MM.1S (cell line): Measurements from ENCODE around the gene AMDHD1.
A peak's percentile ranks its signal among the peaks of the same experiment; 100 is the strongest.

Experiments
- DNase-seq: peaks from one replicate; pipeline ENCODE4 v3.0.0-alpha.2; 2015
- H2AFZ ChIP-seq: fragments of 300-600 bp; sonication (generic); 2 replicates; pipeline ENCODE4 v1.6.0; 2016; ENCODE audit warnings: antibody characterized with exemption, low read length
- H3F3A ChIP-seq: fragments of 300-600 bp; sonication (generic); 2 replicates; pipeline ENCODE4 v1.6.1; 2016; ENCODE audit warnings: mild to moderate bottlenecking, antibody characterized with exemption, low read length, moderate library complexity, mixed read lengths; ENCODE audit not compliant: insufficient read depth
- H3K27ac ChIP-seq: fragments of 300-600 bp; sonication (generic); 2 replicates; pipeline ENCODE4 v1.5.1; 2016; ENCODE audit warnings: mild to moderate bottlenecking, low read length
- H3K27me3 ChIP-seq: fragments of 300-600 bp; sonication (generic); replicated peaks from 2 replicates; pipeline ENCODE4 v1.6.0; 2016; ENCODE audit warnings: low read length; ENCODE audit not compliant: insufficient read depth
- H3K36me3 ChIP-seq: fragments of 300-600 bp; sonication (generic); replicated peaks from 2 replicates; pipeline ENCODE4 v1.6.1; 2016; ENCODE audit warnings: mild to moderate bottlenecking, low read length, mixed read lengths; ENCODE audit not compliant: insufficient read depth
- H3K4me1 ChIP-seq: fragments of 300-600 bp; sonication (generic); 2 replicates; pipeline ENCODE4 v1.6.1; 2016; ENCODE audit warnings: low read length, mixed read lengths
- H3K4me2 ChIP-seq: fragments of 300-600 bp; sonication (generic); 2 replicates; pipeline ENCODE4 v1.6.0; 2016; ENCODE audit warnings: low read depth, low read length
- H3K4me3 ChIP-seq: fragments of 300-600 bp; sonication (generic); 2 replicates; pipeline ENCODE4 v1.5.1; 2016; ENCODE audit warnings: low read length, mixed read lengths
- H3K79me2 ChIP-seq: fragments of 300-600 bp; sonication (generic); 2 replicates; pipeline ENCODE4 v1.6.1; 2016; ENCODE audit warnings: mixed run types, low read length, mixed read lengths
- H3K9ac ChIP-seq: fragments of 300-600 bp; sonication (generic); 2 replicates; pipeline ENCODE4 v1.6.1; 2016; ENCODE audit warnings: low read length, mixed read lengths
- H3K9me2 ChIP-seq: fragments of 300-600 bp; sonication (generic); replicated peaks from 2 replicates; pipeline ENCODE4 v1.6.1; 2016; ENCODE audit warnings: mild to moderate bottlenecking, low read length, mixed read lengths; ENCODE audit not compliant: insufficient read depth
- H3K9me3 ChIP-seq: fragments of 300-600 bp; sonication (generic); replicated peaks from 2 replicates; pipeline ENCODE4 v1.6.1; 2016; ENCODE audit warnings: mild to moderate bottlenecking, low read length, mixed read lengths; ENCODE audit not compliant: insufficient read depth
- H4K20me1 ChIP-seq: fragments of 300-600 bp; sonication (generic); 2 replicates; pipeline ENCODE4 v1.6.1; 2016; ENCODE audit warnings: mild to moderate bottlenecking, low read length, moderate library complexity, mixed read lengths; ENCODE audit not compliant: insufficient read depth
- CTCF ChIP-seq: fragments of 300-600 bp; sonication (generic); IDR thresholded peaks from 2 replicates; pipeline ENCODE4 v1.5.1; 2016; ENCODE audit warnings: antibody characterized with exemption, low read length, mixed read lengths
- EZH2 ChIP-seq: fragments of 300-600 bp; sonication (generic); optimal IDR thresholded peaks from 2 replicates; pipeline ENCODE3; 2017; ENCODE audit warnings: low read depth, mild to moderate bottlenecking, antibody characterized with exemption, low read length, mixed read lengths
- EZH2phosphoT487 ChIP-seq: fragments of 300-600 bp; sonication (generic); IDR thresholded peaks from 2 replicates; pipeline ENCODE4 v1.6.1; 2018; ENCODE audit warnings: antibody characterized with exemption, low read length

Gene AMDHD1

GRCh38 chr12:95942101-95942523, 1.0 kb upstream of the AMDHD1 start:
- H3K4me1 ChIP-seq: no peaks in the 10 kb centered on the region; the same call in 1 of the 2 replicates
- TF ChIP-seq EZH2 (no peak), EZH2phosphoT487 (no peak), CTCF (no peak)
- DNase-seq: no peak
- H3K9ac ChIP-seq: peak overlapping the region; percentile 72
- H3K9me3 ChIP-seq: no peaks in the 10 kb centered on the region
- no peaks in the 10 kb centered on the region for H4K20me1 ChIP-seq
- peak overlapping the region; percentile 85 for H3K4me3 ChIP-seq
- no peaks in the 10 kb centered on the region for H3K27me3 ChIP-seq
- peak overlapping the region; percentile 93 for H2AFZ ChIP-seq
- H3K36me3 ChIP-seq: no peaks in the 10 kb centered on the region
- H3K9me2 ChIP-seq: no peaks in the 10 kb centered on the region
- H3F3A ChIP-seq: no peaks in the 10 kb centered on the region
- H3K27ac ChIP-seq: no peak overlapping the region
- no peaks in the 10 kb centered on the region for H3K79me2 ChIP-seq
- H3K4me2 ChIP-seq: peak overlapping the region; percentile 74

GRCh38 chr12:95942524-95943329, 404 bp upstream of the AMDHD1 start, which contains the start of gene CCDC38:
Gene CCDC38 (minus strand): TSS chr12:95942614. CDS start chr12:95936509, 6,105 bp downstream.
- no peaks in the 10 kb centered on the region for H3F3A ChIP-seq
- TF ChIP-seq CTCF (no peak), EZH2 (no peak), EZH2phosphoT487 (no peak)
- H3K4me2 ChIP-seq: peak within 1 kb of the TSS; percentile 74
- H3K79me2 ChIP-seq: no peaks in the 10 kb centered on the region
- no peaks in the 10 kb centered on the region for H3K36me3 ChIP-seq
- H2AFZ ChIP-seq: peak within 1 kb of the TSS; percentile 93
- H3K9ac ChIP-seq: peak within 1 kb of the TSS; percentile 72
- H3K9me3 ChIP-seq: no peaks in the 10 kb centered on the region
- peak within 1 kb of the TSS; percentile 85 for H3K4me3 ChIP-seq
- no peaks in the 10 kb centered on the region for H4K20me1 ChIP-seq
- no peaks in the 10 kb centered on the region for H3K9me2 ChIP-seq
- DNase-seq: peak; percentile 89
- no peaks in the 10 kb centered on the region for H3K27me3 ChIP-seq
- H3K27ac ChIP-seq: peak within 1 kb of the TSS; percentile 17; the same call in 1 of the 2 replicates
- H3K4me1 ChIP-seq: no peaks in the 10 kb centered on the region; the same call in 1 of the 2 replicates

- peak overlapping the region; percentile 85 for H3K4me3 ChIP-seq
- H3F3A ChIP-seq: no peaks in the 10 kb centered on the region
- H3K9me3 ChIP-seq: no peaks in the 10 kb centered on the region
- H3K27ac ChIP-seq: no peak overlapping the region
- no peaks in the 10 kb centered on the region for H4K20me1 ChIP-seq
- no peaks in the 10 kb centered on the region for H3K79me2 ChIP-seq
- peak overlapping the region; percentile 91 for H2AFZ ChIP-seq
- H3K36me3 ChIP-seq: no peaks in the 10 kb centered on the region
- no peak for DNase-seq
- H3K9me2 ChIP-seq: no peaks in the 10 kb centered on the region
- H3K27me3 ChIP-seq: no peaks in the 10 kb centered on the region
- H3K4me2 ChIP-seq: peak overlapping the region; percentile 74
- H3K9ac ChIP-seq: peak overlapping the region; percentile 72; the same call in 1 of the 2 replicates
- TF ChIP-seq EZH2phosphoT487: no peak
- TF ChIP-seq EZH2: no peak
- no peak for TF ChIP-seq CTCF
- H3K4me1 ChIP-seq: no peaks in the 10 kb centered on the region; the same call in 1 of the 2 replicates
Measured at GRCh38 chr12:95944108-95944704, 1.1 kb downstream of the AMDHD1 start.
